ENCODE data around the gene TGFBR1. TPM values are rescaled to one million over a fixed set of nuclear protein-coding genes. Genes with fewer than 3 reads are reported as not detected.

Gene TGFBR1
- total RNA-seq, 3 donors from 2014 or later: 23.7 to 71.6 (median 24.7) TPM

- ATAC-seq: no peak
- TF ChIP-seq CTCF (IDR thresholded peaks at IDR 0.05): no peak
- Histone ChIP-seq H3K9me3 (no peaks in the 10 kb centered on the region), H3K4me3 (no peak overlapping the region), H3K36me3 (ENCODE audit: low read depth) (no peaks in the 10 kb centered on the region), H3K4me1 (ENCODE audit: low read depth) (peaks cover 5% of the 10 kb centered on the region)
- intact Hi-C loops (cut with DNase I, micrococcal nuclease): loop anchor here in 1 of 2 donors (10.0 kb wide), 1 partner anchor 144 kb away; no protein-coding TSS in a partner anchor
- DNase-seq: no peak
Measured at GRCh38 chr9:99138424-99139284, 33.7 kb downstream of the TGFBR1 start.

GRCh38 chr9:99139868-99140267, 35.0 kb downstream of the TGFBR1 start:
- no peaks in the 10 kb centered on the region for H3K36me3 ChIP-seq (ENCODE audit: low read depth)
- no peak for TF ChIP-seq CTCF (IDR thresholded peaks at IDR 0.05)
- no peak overlapping the region for H3K4me3 ChIP-seq
- H3K9me3 ChIP-seq: no peaks in the 10 kb centered on the region
- intact Hi-C loops (cut with DNase I, micrococcal nuclease): loop anchor here (10.0 kb wide), 3 partner anchors 145 to 285 kb away; no protein-coding TSS in a partner anchor
- DNase-seq (no peak), ATAC-seq (no peak)
- H3K4me1 ChIP-seq (ENCODE audit: low read depth): peaks cover 5% of the 10 kb centered on the region

- no peak overlapping the region for H3K4me3 ChIP-seq
- ATAC-seq (peak; percentile 76), DNase-seq (peak in 1 of 3 donors; percentile 42)
- H3K9me3 ChIP-seq: no peaks in the 10 kb centered on the region
- H3K36me3 ChIP-seq (ENCODE audit: low read depth): no peaks in the 10 kb centered on the region
- intact Hi-C loops (cut with DNase I, micrococcal nuclease): loop anchor here (10.0 kb wide), 2 partner anchors 166 to 286 kb away; no protein-coding TSS in a partner anchor
- peaks cover 5% of the 10 kb centered on the region for H3K4me1 ChIP-seq (ENCODE audit: low read depth)
- TF ChIP-seq CTCF (IDR thresholded peaks at IDR 0.05): peak; percentile 31
Measured at GRCh38 chr9:99140685-99141314, 35.9 kb downstream of the TGFBR1 start.

DNA sequence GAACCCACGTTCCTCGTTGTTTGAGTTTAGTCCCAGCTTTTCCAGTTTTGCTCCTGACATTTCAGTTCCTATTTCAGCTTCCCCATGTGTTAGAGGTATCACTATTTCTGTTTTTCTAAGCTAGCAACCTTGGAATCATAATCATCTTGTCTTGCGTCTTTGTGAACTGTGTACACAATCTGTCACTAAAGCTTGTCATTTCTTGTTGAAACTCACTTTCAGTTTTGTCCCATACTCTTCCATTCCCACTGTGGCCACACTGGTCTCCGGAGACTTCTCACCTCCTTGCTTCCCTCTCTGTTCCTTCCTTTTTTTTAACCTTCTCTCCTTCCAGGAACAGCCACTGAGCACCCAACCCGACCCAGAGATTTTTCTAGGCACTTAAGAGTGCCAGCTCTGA, 36.9 kb downstream of the TGFBR1 start:
- no peaks in the 10 kb centered on the region for H3K9me3 ChIP-seq
- intact Hi-C loops (cut with DNase I, micrococcal nuclease): loop anchor here (10.0 kb wide), 2 partner anchors 167 to 287 kb away; no protein-coding TSS in a partner anchor
- no peak for TF ChIP-seq CTCF (IDR thresholded peaks at IDR 0.05)
- H3K4me1 ChIP-seq (ENCODE audit: low read depth): peaks cover 5% of the 10 kb centered on the region
- peak; percentile 62 for ATAC-seq
- H3K36me3 ChIP-seq (ENCODE audit: low read depth): no peaks in the 10 kb centered on the region
- DNase-seq: no peak
- no peak overlapping the region for H3K4me3 ChIP-seq

DNA sequence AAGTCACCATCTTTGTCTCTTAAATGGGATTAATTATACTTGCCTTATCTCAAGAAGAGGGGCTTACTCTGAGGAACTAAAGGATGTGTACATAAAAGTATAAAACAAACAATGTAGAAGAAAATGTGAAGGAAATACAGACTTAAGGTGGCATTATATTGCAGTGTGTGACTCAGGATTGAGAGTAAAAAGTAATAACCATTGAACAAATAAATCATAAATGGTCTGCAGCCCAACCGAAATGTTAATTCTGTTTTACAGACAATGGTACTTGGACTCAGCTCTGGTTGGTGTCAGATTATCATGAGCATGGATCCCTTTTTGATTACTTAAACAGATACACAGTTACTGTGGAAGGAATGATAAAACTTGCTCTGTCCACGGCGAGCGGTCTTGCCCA, 37.4 kb downstream of the TGFBR1 start:
- H3K4me3 ChIP-seq: no peak overlapping the region
- DNase-seq: no peak
- H3K36me3 ChIP-seq (ENCODE audit: low read depth): no peaks in the 10 kb centered on the region
- peak; percentile 84 for ATAC-seq
- intact Hi-C loops (cut with DNase I, micrococcal nuclease): loop anchor here (10.0 kb wide), 2 partner anchors 167 to 287 kb away; no protein-coding TSS in a partner anchor
- H3K4me1 ChIP-seq (ENCODE audit: low read depth): peaks cover 5% of the 10 kb centered on the region
- TF ChIP-seq CTCF (IDR thresholded peaks at IDR 0.05): no peak
- H3K9me3 ChIP-seq: no peaks in the 10 kb centered on the region
